Thyroid gland (tissue), 4 donors: ENCODE results near the gene TMEM272.

Experiments used
- CTCF ChIP-seq, 6 experiments: fragments of 200-600 bp in 3 of 6; fragments of 450-650 bp in 3 of 6; sonication (generic) in 3 of 6; IDR thresholded peaks; one replicate each; pipeline ENCODE4 v1.5.1; 2016 to 2019; ENCODE audit warnings: antibody characterized with exemption in 6 of 6, mild to moderate bottlenecking in 2 of 6, inconsistent platforms in 1 of 6, moderate library complexity in 1 of 6
- POLR2A ChIP-seq, 2 donors: fragments of 450-650 bp; IDR thresholded peaks; one replicate each; pipeline ENCODE4 v1.6.1; 2017; ENCODE audit warnings: antibody characterized with exemption in 2 of 2, mild to moderate bottlenecking in 2 of 2, moderate library complexity in 1 of 2

- TF ChIP-seq CTCF (IDR thresholded peaks at IDR 0.05) (no peak), POLR2A (IDR thresholded peaks at IDR 0.05) (no peak)
Measured at GRCh38 chr13:51778392-51778791, 66.6 kb downstream of the TMEM272 start.
